Epithelial cell of prostate (primary cell): Measurements from ENCODE around the gene KCNK10.
A peak's percentile ranks its signal among the peaks of the same experiment; 100 is the strongest.

Experiments
- DNase-seq: peaks from one replicate; pipeline ENCODE4 v3.0.0-alpha.2; 2011; ENCODE audit warnings: low read depth, low spot score
- H3K27ac ChIP-seq: fragments of 450-650 bp; 2 replicates; pipeline ENCODE4 v1.5.1; 2017; ENCODE audit warnings: mild to moderate bottlenecking

KCNK10 gene, protein sequence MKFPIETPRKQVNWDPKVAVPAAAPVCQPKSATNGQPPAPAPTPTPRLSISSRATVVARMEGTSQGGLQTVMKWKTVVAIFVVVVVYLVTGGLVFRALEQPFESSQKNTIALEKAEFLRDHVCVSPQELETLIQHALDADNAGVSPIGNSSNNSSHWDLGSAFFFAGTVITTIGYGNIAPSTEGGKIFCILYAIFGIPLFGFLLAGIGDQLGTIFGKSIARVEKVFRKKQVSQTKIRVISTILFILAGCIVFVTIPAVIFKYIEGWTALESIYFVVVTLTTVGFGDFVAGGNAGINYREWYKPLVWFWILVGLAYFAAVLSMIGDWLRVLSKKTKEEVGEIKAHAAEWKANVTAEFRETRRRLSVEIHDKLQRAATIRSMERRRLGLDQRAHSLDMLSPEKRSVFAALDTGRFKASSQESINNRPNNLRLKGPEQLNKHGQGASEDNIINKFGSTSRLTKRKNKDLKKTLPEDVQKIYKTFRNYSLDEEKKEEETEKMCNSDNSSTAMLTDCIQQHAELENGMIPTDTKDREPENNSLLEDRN

DNA sequence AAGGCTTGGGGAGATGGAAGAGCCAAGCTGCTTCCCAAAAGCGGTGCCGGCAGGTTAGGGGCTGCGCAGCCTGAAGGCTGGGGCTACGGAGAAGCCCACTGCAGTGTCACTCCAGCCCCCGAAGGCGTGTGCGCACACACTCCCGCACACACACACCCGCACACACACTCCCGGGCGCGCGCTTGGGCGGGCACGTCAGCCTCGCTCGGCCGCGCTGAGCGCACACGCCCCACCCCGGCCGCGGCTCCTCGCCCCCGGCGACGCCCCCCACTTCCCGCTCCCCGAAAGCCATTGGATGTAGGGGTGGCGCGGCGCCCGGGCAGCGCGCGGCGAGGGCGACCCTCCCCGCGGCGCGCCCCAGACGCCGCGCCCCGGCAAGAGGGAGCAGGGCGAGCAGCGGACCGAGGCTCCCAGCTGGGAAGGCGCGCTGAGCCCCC lies at the start of gene KCNK10:
Gene KCNK10 (minus strand): TSS at position 184 of the 437 bp plus-strand sequence. CDS start 471 bp downstream, outside the sequence.
- no peak for DNase-seq
- no peak within 1 kb of the TSS for H3K27ac ChIP-seq

DNA sequence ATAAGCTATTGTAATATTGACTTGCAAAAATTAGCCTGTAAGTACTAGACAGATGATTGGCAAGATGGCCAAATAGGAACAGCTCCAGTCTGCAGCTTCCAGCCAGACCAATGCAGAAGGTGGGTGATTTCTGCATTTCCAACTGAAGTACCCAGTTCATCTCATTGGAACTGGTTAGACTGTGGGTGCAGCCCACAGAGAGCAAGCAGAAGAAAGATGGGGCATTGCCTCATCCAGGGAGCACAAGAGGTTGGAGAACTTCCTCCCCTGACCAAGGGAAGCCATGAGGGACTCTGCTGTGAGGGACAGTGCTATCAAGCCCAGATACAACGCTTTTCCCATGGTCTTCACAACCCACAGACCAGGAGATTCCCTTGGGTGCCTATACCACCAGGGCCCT lies 46.4 kb upstream of the KCNK10 start:
- no peak overlapping the region for H3K27ac ChIP-seq
- no peak for DNase-seq

DNA sequence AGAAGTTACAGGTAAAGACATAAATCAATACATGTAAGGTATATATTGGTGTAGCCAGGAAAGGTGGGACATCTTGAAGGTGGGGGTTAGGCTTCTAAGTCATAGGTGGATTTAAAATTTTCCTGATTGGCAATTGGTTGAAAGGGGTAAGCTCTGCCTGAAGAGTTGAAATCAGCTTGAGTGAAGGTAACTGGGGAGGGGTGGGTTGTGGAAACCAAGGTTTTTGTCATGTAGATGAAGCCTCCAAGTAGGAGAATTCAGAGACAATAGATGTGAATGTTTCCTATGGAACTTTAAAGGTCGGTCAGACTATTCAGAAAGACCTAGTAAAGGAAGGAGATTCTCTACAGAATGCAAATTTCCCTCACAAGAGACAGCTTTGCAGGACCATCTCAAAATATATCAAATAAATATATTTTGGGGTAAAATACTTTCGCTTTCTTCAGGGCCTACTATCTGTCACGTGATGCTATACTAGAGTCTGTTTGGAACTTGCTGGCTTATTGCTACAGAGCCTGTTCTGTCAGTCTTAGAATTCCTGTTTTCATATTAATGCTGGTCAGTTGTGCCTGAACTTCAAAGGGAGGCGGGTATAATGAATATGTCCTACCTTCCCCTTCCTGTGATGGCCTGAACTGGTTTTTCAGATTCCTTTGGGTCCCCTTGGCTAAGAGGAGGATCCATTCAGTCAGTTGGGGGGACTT lies 41.8 kb upstream of the KCNK10 start:
- DNase-seq, result no peak
- no peak overlapping the region for H3K27ac ChIP-seq

DNA sequence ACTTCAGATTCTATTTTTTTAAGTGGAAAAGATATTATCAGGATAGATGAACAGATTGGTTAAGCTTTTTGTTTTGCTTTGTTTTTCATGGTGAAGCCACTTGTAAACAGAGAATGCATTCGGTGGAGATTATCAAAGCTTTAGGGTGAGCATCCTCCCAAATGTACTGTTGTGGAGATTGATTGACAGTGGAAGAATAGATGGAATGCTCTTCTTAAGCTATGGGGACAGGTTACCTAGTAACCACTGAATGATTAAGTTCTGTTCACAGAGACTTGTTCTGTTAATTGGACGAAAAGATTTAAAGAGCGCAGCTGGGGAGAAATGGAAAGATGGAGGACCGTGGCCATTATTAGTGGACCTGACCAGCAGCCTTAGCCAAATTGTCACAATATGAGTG lies 40.6 kb upstream of the KCNK10 start:
- H3K27ac ChIP-seq, result no peak overlapping the region
- DNase-seq, result no peak

DNA sequence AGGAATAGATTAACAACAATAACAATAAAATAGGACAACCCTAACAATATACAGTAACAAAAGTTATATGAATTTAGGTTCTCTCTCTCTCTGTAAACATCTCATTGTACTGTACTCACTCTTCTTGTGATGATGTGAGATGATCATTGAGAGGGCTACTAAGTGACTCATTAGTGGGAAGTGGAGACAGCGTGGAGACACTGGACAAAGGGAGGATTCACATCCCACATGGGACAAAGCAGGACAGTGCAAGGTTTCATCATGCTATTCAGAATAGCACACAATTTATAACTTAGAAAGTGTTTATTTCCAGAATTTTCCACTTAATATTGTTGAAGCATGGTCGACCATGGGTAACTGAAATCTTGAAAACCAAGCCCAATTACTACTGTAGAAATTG lies 36.4 kb upstream of the KCNK10 start:
- no peak overlapping the region for H3K27ac ChIP-seq
- no peak for DNase-seq

DNA sequence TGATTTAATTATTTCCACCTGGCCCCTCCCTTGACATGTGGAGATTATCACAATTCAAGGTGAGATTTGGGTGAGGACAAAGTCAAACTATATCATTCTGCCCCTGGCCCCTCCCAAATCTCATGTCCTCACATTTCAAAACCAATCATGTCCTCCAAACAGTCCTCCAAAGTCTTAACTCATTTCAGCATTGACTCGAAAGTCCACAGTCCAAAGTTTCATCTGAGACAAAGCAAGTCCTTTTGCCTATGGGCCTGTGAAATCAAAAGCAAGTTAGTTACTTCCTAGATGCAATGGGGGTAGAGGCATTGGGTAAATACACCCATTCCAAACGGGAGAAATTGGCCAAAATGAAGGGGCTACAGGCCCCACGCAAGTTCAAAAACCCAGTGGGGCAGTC lies 31.3 kb upstream of the KCNK10 start:
- H3K27ac ChIP-seq, result no peak overlapping the region
- no peak for DNase-seq

DNA sequence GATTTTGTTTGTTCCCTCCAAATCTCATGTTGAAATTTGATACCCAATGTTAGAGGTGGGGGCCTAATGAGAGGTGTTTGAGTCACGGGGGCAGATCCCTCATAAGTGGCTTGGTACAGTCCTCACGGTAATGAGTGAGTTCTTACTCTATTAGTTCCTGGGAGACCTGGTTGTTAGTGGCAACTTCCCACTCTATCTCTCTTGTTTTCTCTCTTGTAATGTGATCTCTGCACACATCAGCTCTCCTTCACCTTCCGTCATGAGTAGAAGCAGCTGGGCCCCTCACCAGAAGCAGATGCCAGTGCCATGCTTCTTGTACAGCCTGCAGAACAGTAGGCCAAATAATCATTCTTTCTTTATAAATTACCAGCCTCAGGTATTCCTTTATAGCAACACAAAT lies 29.6 kb upstream of the KCNK10 start:
- DNase-seq, result no peak
- H3K27ac ChIP-seq, result no peak overlapping the region

DNA sequence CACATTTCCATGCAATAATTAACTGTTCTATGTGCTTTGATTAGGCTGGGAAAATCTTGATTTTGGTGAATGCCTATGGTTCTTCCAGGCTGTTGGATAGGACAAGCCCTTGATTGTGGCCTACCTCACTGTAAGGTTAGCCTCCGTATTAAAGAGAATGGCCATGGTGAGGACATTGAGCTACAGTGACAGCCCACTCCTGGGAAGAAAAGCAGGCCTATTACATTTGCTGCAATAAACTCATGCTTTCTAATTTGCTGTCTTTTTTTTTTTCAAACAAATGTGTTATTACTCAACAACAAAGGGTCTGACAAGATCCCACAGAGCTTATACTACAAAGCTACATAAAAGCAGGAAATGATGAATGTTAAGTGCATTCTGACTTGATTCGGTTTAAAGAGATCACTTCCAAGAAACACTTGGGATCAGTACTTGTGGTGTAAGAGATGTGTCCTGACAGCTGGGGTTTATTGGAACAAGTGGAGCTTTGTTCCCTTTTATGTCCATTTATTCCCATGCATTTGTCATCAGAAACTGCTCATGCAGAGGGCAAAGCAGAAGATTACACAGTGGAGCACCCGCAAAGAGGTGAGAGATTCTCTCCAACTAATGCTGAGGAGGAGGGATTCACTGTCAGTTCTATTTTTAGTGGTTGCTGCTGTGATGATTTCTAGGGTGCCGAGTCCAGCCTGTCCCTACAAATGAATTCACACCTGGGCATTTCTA lies 29.1 kb upstream of the KCNK10 start:
- DNase-seq, result peak; percentile 12
- H3K27ac ChIP-seq, result no peak overlapping the region

DNA sequence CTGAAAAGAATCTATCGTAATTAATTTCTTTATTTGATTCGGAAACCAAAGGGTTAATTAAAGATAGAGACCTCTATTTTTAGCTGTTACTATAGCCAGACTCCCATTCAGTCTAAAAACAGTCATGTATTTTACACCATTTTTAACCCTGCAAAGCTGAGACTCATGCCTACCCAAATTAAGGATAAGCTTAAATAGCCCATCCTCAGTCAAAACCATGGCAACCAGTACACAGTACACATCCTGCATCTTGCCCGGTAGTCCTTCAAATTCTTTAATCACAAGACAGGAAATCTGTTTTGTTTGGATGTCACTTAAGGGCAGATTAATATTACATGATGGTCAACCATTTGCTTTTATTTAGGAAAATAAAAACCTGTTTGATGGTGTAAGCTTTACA lies 25.5 kb upstream of the KCNK10 start:
- no peak overlapping the region for H3K27ac ChIP-seq
- DNase-seq, result no peak

DNA sequence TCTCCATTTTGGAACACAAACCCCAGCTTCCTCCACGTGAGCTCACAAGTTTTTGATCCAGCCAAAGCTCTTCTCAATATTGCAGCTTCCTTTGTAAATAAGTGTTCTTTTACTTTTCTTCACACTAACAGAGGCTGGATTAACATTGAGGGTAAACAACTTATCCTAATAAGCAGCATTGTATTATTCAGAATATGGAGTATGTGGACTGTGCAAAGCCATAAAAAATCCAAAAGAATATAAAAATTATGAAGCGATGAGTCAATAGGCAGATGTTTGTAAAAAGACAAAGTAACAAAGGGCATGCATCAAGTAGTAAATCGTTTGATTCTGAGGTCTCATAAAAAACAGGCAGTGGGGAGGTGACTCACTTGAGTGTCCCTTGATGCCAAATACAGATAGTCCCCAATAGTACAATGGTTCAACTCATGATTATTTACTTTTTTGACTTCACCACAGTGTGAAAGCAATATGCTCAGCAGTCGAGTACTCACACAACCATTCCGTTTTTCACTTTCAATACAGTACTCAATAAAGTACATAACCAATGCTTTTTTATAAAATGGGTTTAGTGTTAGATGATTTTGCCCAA lies 23.1 kb upstream of the KCNK10 start:
- DNase-seq, result peak; percentile 18
- H3K27ac ChIP-seq, result no peak overlapping the region

DNA sequence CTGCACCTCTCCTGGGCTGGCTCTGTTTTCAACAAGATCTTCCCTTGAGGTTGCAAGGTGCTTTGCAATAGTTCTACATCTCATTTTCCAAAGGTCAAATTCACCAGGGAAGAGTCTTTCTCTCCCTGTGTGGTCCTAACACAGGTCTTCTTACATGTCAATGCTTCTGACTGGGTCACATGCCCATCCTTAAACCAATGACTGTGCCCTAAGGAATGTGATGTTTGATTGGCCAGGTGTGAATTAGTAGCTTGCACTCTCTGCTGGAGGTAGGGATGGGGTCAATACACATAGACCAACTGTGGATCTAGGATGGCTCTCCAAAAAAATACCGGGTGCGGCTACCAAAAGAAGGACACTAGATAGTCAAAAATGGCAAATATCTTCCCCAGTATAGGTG lies 19.9 kb upstream of the KCNK10 start:
- DNase-seq, result no peak
- H3K27ac ChIP-seq, result no peak overlapping the region

DNA sequence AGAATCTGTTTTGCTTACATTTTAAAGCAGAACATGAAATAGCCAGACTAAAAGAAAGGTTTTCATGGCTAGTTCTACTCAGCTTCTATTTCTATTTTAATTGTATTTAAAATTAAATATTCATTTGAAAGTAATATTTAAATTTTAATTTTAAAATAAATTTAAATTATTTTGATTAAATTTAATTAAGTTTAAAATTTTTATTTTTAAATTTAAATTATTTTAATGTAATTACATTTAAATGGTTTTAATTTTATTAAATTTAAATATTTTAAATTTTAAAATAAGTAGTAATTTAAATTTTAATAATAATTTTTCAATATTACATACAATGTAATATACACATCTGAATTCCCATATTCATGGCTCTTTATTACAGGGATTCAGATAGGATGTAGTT lies 17.3 kb upstream of the KCNK10 start:
- H3K27ac ChIP-seq, result no peak overlapping the region
- DNase-seq, result no peak

DNA sequence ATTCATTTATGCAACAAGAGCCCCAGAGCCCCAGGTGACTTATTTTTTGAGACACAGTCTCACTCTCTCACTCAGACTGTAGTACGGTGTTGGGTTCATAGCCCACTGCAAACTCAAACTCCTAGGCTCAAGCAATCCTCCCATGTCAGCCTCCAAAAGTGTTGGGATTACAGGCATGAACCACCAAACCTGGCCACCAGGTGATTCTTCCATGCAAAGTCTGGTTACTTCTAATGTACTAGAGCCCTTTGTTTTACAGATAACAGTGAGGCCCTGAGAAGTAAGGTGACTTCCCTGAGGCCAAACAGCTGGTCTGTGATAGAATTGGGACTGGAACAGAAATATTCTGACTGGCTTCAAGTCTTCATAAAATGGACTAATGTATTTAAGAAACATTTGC lies 10.0 kb upstream of the KCNK10 start:
- H3K27ac ChIP-seq, result no peak overlapping the region
- DNase-seq, result no peak

DNA sequence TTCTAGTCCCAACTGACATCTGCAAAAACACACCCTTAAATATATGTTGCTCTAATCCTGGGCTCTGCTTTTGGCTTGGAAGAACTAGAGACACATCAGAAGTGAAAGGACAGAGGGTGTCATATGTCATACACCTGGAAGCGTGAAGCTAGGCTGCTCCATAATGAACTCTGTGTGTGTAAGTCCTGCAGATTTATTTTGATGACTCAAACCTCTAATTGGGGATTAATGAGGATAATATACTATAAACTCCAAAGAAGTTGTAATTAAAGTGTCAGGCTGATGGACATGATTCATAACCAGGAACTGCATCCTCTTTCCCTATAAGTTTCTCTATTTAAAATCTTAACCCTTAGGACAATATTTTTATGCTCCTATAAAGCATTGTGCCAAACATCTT lies 4.4 kb upstream of the KCNK10 start:
- H3K27ac ChIP-seq, result no peak overlapping the region
- DNase-seq, result no peak

DNA sequence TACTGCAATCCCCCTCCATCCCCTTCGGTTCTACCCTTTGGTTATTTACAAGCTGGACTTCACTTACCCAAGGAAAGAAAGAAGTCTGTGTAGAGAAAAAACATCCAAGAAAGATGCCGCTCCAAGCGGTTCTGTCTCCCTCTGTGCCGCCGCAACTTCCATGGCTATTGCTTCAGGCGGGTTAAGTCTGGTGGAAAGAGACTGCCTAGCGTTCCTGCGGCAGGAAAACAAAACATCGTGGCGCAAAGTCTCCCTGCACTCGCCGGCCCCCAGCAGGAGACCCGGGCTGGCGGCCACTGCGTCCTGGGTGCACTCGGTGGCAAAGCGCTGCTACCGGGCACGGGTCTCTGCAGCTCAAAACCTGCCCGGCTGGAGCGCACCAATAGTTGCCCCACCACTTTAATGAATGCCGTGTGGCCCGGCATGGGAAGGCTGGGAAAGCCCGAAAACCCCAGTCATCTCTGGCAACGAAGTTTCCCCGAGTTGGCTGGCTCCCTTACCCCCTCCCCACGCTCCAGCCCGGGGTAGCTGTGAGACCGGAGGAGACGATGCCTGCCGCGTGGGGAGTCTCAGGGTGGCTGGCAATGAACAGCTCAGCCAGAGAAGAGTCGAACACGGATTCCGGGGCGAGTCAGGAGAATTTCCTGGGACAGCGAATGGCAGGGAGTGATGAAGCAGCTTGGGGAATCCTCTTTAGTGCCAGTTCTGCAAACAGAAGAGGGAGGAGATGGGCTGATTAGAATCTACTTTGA lies 3.5 kb upstream of the KCNK10 start:
- no peak overlapping the region for H3K27ac ChIP-seq
- DNase-seq, result no peak

DNA sequence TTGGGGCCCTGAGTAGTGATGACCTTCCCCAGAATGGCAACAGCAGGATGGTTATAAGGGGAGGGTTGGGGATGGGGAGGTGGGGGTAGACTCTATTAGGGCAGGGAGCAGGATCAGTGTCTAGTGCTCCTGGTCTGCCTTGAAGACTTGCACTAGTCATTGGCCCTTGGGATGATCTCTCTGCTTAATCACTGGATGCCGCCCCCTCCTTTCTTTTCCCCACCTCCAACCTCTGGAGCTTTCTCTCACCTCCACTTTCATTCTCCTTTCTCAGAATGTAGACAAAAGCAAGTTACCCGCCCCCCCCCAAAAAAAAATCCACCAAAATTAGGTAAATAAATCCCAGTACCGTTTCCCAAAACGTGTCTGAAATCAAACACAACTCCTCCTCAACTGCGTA lies 2.8 kb upstream of the KCNK10 start:
- DNase-seq, result no peak
- H3K27ac ChIP-seq, result no peak overlapping the region

DNA sequence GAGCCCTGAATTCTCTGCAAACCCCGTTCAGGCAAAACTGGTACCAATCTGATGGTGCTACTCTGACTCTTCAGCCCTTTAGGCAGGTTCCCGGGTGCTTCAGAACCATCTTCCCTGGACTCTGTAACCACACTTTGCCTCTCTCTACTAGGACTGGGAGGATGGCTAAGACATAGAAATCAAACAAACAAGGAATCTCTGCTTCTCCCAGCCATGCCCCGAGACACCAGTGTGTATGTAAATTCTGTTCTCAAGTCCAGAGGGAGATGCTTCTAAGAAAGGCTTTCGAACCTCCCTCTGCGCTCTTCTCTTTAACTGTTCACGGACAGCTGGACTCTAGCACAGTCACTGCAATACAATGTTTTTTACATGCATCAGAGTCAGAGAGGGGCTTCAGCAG lies 1.9 kb upstream of the KCNK10 start:
- no peak overlapping the region for H3K27ac ChIP-seq
- DNase-seq, result no peak

DNA sequence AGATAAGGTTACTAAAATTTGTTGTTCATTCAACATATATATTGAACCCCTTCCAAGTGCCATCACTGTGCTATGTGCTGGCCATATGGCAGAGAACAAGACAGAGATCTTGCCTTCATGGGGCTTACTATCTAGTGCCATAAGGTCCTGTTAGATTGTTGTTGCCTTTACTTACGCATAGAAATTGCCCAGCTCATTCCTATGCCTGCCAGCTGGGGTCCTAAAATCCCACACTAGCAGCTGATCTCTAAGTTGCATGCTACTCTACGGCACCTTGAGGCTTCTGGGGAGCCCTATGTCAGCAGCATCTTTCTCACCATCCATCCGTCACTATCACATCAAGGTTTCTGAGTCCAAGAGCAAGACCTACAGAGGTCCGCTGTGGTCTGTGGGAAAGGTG lies 1.4 kb upstream of the KCNK10 start:
- DNase-seq, result no peak
- H3K27ac ChIP-seq, result no peak overlapping the region

DNA sequence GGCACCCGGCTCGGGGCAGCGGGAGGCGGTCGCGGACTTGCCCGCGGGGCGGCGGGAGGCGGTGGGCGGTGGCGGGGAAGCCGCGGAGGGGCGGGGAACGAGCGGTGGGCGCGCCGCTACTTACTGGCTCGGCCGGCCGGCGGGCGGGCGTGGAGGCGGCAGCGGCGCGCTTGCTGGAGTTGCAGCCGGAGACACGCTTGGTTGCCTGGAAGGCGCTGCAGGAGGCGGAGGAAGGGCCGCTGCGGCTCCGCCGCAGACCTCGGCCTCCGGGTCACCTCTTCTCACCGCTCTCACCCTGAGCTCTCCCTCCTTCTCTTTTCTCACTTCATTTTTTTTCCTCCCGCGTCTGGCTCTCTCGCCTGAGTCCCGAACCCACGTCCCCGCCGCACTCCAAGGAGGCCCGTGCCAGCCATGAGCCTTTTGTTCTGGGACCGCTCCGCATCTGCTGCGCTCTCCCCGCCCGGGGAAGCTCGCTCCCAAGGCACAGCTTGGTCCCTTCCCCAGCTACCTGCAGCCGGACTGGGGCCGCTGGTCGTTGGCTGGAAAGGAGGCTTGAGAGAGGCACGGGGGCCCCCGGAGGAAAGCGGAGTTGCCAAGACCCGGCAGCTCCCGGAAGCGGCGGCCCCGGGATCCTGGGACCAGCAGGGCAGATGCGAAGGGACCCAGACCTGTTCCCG lies 592 bp upstream of the KCNK10 start:
- DNase-seq, result no peak
- H3K27ac ChIP-seq, result no peak overlapping the region
